ENCODE measurements around the gene ELP1.
"Not testable (repeated sequence)": the region's sequence is repeated elsewhere in the genome, so short reads cannot be mapped to it uniquely, and the experiment has no call there.

The ELP1 gene

GRCh38 chr9:108905494-108905893 is 28.4 kb downstream of the ELP1 start:
- Histone ChIP-seq H3K4me3 (ENCODE audit: insufficient read length, low read depth) (no peak overlapping the region), H3K9me3 (ENCODE audit: insufficient read depth, low read length) (no peaks in the 10 kb centered on the region), H3K36me3 (ENCODE audit: insufficient read depth, insufficient read length, low read length) (peaks cover 86% of the 10 kb centered on the region), H3K27me3 (ENCODE audit: insufficient read depth, insufficient read length) (no peaks in the 10 kb centered on the region), H3K4me1 (ENCODE audit: insufficient read depth, insufficient read length) (no peaks in the 10 kb centered on the region), H3K9ac (ENCODE audit: insufficient read length, low read depth) (no peak overlapping the region)
- DNase-seq (ENCODE audit: low read depth, low spot score): no peak
- TF ChIP-seq ZNF274 (IDR thresholded peaks at IDR 0.05; ENCODE audit: low read depth, low read length) (no peak), YY1 (IDR thresholded peaks at IDR 0.05; ENCODE audit: insufficient read depth, insufficient read length) (no peak)

GRCh38 chr9:108904161-108904560 is 29.8 kb downstream of the ELP1 start:
- Histone ChIP-seq H3K4me1 (ENCODE audit: insufficient read depth, insufficient read length) (no peaks in the 10 kb centered on the region), H3K36me3 (ENCODE audit: insufficient read depth, insufficient read length, low read length) (peaks cover 84% of the 10 kb centered on the region), H3K27me3 (ENCODE audit: insufficient read depth, insufficient read length) (no peaks in the 10 kb centered on the region), H3K9ac (ENCODE audit: insufficient read length, low read depth) (no peak overlapping the region), H3K9me3 (ENCODE audit: insufficient read depth, low read length) (no peaks in the 10 kb centered on the region), H3K4me3 (ENCODE audit: insufficient read length, low read depth) (no peak overlapping the region)
- no peak for DNase-seq (ENCODE audit: low read depth, low spot score)
- no peak for TF ChIP-seq ZNF274 (IDR thresholded peaks at IDR 0.05; ENCODE audit: low read depth, low read length)
- TF ChIP-seq SUZ12 (IDR thresholded peaks at IDR 0.05; ENCODE audit: extremely low read depth, insufficient read depth, insufficient read length): no peak
- no peak for TF ChIP-seq YY1 (IDR thresholded peaks at IDR 0.05; ENCODE audit: insufficient read depth, insufficient read length)

GRCh38 chr9:108903420-108904103 is 30.4 kb downstream of the ELP1 start:
- no peak for DNase-seq (ENCODE audit: low read depth, low spot score)
- Histone ChIP-seq H3K9me3 (ENCODE audit: insufficient read depth, low read length) (no peaks in the 10 kb centered on the region), H3K4me3 (ENCODE audit: insufficient read length, low read depth) (no peak overlapping the region), H3K9ac (ENCODE audit: insufficient read length, low read depth) (no peak overlapping the region), H3K36me3 (ENCODE audit: insufficient read depth, insufficient read length, low read length) (peaks cover 79% of the 10 kb centered on the region), H3K4me1 (ENCODE audit: insufficient read depth, insufficient read length) (no peaks in the 10 kb centered on the region), H3K27me3 (ENCODE audit: insufficient read depth, insufficient read length) (no peaks in the 10 kb centered on the region)
- TF ChIP-seq YY1 (IDR thresholded peaks at IDR 0.05; ENCODE audit: insufficient read depth, insufficient read length): no peak
- no peak for TF ChIP-seq ZNF274 (IDR thresholded peaks at IDR 0.05; ENCODE audit: low read depth, low read length)
- TF ChIP-seq SUZ12 (IDR thresholded peaks at IDR 0.05; ENCODE audit: extremely low read depth, insufficient read depth, insufficient read length): no peak

GRCh38 chr9:108900176-108900575 is 33.7 kb downstream of the ELP1 start:
- Histone ChIP-seq H3K4me3 (ENCODE audit: insufficient read length, low read depth) (no peak overlapping the region), H3K27me3 (ENCODE audit: insufficient read depth, insufficient read length) (no peaks in the 10 kb centered on the region), H3K4me1 (ENCODE audit: insufficient read depth, insufficient read length) (no peaks in the 10 kb centered on the region), H3K36me3 (ENCODE audit: insufficient read depth, insufficient read length, low read length) (peaks cover 75% of the 10 kb centered on the region), H3K9me3 (ENCODE audit: insufficient read depth, low read length) (no peaks in the 10 kb centered on the region), H3K9ac (ENCODE audit: insufficient read length, low read depth) (no peak overlapping the region)
- TF ChIP-seq SUZ12 (IDR thresholded peaks at IDR 0.05; ENCODE audit: extremely low read depth, insufficient read depth, insufficient read length) (no peak), YY1 (IDR thresholded peaks at IDR 0.05; ENCODE audit: insufficient read depth, insufficient read length) (no peak), ZNF274 (IDR thresholded peaks at IDR 0.05; ENCODE audit: low read depth, low read length) (no peak)
- no peak for DNase-seq (ENCODE audit: low read depth, low spot score)

- DNase-seq (ENCODE audit: low read depth, low spot score); H3K4me3 ChIP-seq (ENCODE audit: insufficient read length, low read depth); H3K9ac ChIP-seq (ENCODE audit: insufficient read length, low read depth); H3K4me1 ChIP-seq (ENCODE audit: insufficient read depth, insufficient read length); H3K9me3 ChIP-seq (ENCODE audit: insufficient read depth, low read length); H3K27me3 ChIP-seq (ENCODE audit: insufficient read depth, insufficient read length): not testable (repeated sequence)
- peaks cover 77% of the 10 kb centered on the region for H3K36me3 ChIP-seq (ENCODE audit: insufficient read depth, insufficient read length, low read length)
Measured at GRCh38 chr9:108899023-108899695, 34.8 kb downstream of the ELP1 start.

- Histone ChIP-seq H3K27me3 (ENCODE audit: insufficient read depth, insufficient read length) (no peaks in the 10 kb centered on the region), H3K36me3 (ENCODE audit: insufficient read depth, insufficient read length, low read length) (peaks cover 78% of the 10 kb centered on the region), H3K9me3 (ENCODE audit: insufficient read depth, low read length) (no peaks in the 10 kb centered on the region), H3K4me1 (ENCODE audit: insufficient read depth, insufficient read length) (no peaks in the 10 kb centered on the region), H3K4me3 (ENCODE audit: insufficient read length, low read depth) (no peak overlapping the region), H3K9ac (ENCODE audit: insufficient read length, low read depth) (no peak overlapping the region)
- no peak for TF ChIP-seq ZNF274 (IDR thresholded peaks at IDR 0.05; ENCODE audit: low read depth, low read length)
- no peak for TF ChIP-seq SUZ12 (IDR thresholded peaks at IDR 0.05; ENCODE audit: extremely low read depth, insufficient read depth, insufficient read length)
- TF ChIP-seq YY1 (IDR thresholded peaks at IDR 0.05; ENCODE audit: insufficient read depth, insufficient read length): no peak
- no peak for DNase-seq (ENCODE audit: low read depth, low spot score)
Measured at GRCh38 chr9:108897324-108898096, 36.4 kb downstream of the ELP1 start.

GRCh38 chr9:108894225-108894997 is 39.5 kb downstream of the ELP1 start:
- Histone ChIP-seq H3K36me3 (ENCODE audit: insufficient read depth, insufficient read length, low read length) (peaks cover 78% of the 10 kb centered on the region), H3K4me1 (ENCODE audit: insufficient read depth, insufficient read length) (no peaks in the 10 kb centered on the region), H3K9me3 (ENCODE audit: insufficient read depth, low read length) (no peaks in the 10 kb centered on the region), H3K4me3 (ENCODE audit: insufficient read length, low read depth) (no peak overlapping the region), H3K9ac (ENCODE audit: insufficient read length, low read depth) (no peak overlapping the region), H3K27me3 (ENCODE audit: insufficient read depth, insufficient read length) (no peaks in the 10 kb centered on the region)
- DNase-seq (ENCODE audit: low read depth, low spot score): no peak
- TF ChIP-seq YY1 (IDR thresholded peaks at IDR 0.05; ENCODE audit: insufficient read depth, insufficient read length) (no peak), SUZ12 (IDR thresholded peaks at IDR 0.05; ENCODE audit: extremely low read depth, insufficient read depth, insufficient read length) (no peak), ZNF274 (IDR thresholded peaks at IDR 0.05; ENCODE audit: low read depth, low read length) (no peak)
